HL-60 (cell line): ENCODE results near the gene MYBPC1.

Experiments used
- DNase-seq, 2 experiments: peaks; one replicate each; pipeline ENCODE4 v3.0.0-alpha.2; 2010 to 2020; ENCODE audit warnings: low read depth in 1 of 2, low spot score in 1 of 2
- H3K27ac ChIP-seq: fragments of 250-450 bp; sonication (Bioruptor Pico); replicated peaks from 2 replicates; pipeline ENCODE4 v1.5.1; 2020; ENCODE audit warnings: mild to moderate bottlenecking, moderate library complexity
- H3K27me3 ChIP-seq: fragments of 250-450 bp; sonication (Bioruptor Pico); 2 replicates; pipeline ENCODE4 v1.5.1; 2021; ENCODE audit warnings: mild to moderate bottlenecking, moderate library complexity; ENCODE audit not compliant: insufficient read depth, poor library complexity, severe bottlenecking
- H3K4me3 ChIP-seq: replicated peaks from 2 replicates; pipeline ENCODE4 v1.5.1; 2011; ENCODE audit warnings: mild to moderate bottlenecking, control low read depth, low read length; ENCODE audit not compliant: insufficient read depth
- CTCF ChIP-seq: IDR thresholded peaks from one replicate; pipeline ENCODE4 v1.5.1; 2011; ENCODE audit warnings: low read length, control low read depth, inconsistent platforms; ENCODE audit not compliant: insufficient read depth
- GABPA ChIP-seq: IDR thresholded peaks from 2 replicates; pipeline ENCODE4 v1.6.1; 2012; ENCODE audit warnings: low read depth
- POLR2AphosphoS5 ChIP-seq: IDR thresholded peaks from 2 replicates; pipeline ENCODE4 v1.6.1; 2012; ENCODE audit warnings: low read depth
- REST ChIP-seq: IDR thresholded peaks from 2 replicates; pipeline ENCODE4 v1.6.1; 2012; ENCODE audit warnings: low read depth; ENCODE audit not compliant: insufficient replicate concordance
- SPI1 ChIP-seq: IDR thresholded peaks from 2 replicates; pipeline ENCODE4 v1.6.1; 2012; ENCODE audit warnings: low read depth, mild to moderate bottlenecking, borderline replicate concordance

Gene MYBPC1

GRCh38 chr12:101563212-101563611 is 31.6 kb upstream of the MYBPC1 start:
- TF ChIP-seq GABPA: no peak
- no peak for TF ChIP-seq REST
- no peak for TF ChIP-seq SPI1
- Histone ChIP-seq H3K4me3 (no peak overlapping the region), H3K27ac (no peak overlapping the region), H3K27me3 (no peaks in the 10 kb centered on the region)
- no peak for DNase-seq

GRCh38 chr12:101564912-101565311 is 29.9 kb upstream of the MYBPC1 start:
- no peak for DNase-seq
- Histone ChIP-seq H3K27me3 (no peaks in the 10 kb centered on the region), H3K27ac (no peak overlapping the region), H3K4me3 (no peak overlapping the region)
- TF ChIP-seq REST: no peak
- TF ChIP-seq GABPA: no peak
- TF ChIP-seq SPI1: peak; percentile 22; the same call in 1 of the 2 replicates

- TF ChIP-seq REST (no peak), GABPA (no peak), CTCF (no peak), SPI1 (no peak), POLR2AphosphoS5 (no peak)
- Histone ChIP-seq H3K27ac (no peak overlapping the region), H3K4me3 (no peak overlapping the region), H3K27me3 (no peaks in the 10 kb centered on the region)
- DNase-seq: no peak
Observed at GRCh38 chr12:101566318-101566717, 28.5 kb upstream of the MYBPC1 start.

- no peak for DNase-seq
- Histone ChIP-seq H3K27me3 (no peaks in the 10 kb centered on the region), H3K4me3 (no peak overlapping the region), H3K27ac (no peak overlapping the region)
- no peak for TF ChIP-seq REST
- TF ChIP-seq POLR2AphosphoS5: no peak
- no peak for TF ChIP-seq CTCF
- no peak for TF ChIP-seq SPI1
- no peak for TF ChIP-seq GABPA
Observed at GRCh38 chr12:101567918-101568317, 26.9 kb upstream of the MYBPC1 start.
